ENCODE data around the gene USHBP1. TPM values are rescaled to one million over a fixed set of nuclear protein-coding genes. Genes with fewer than 3 reads are reported as not detected.
A peak's percentile ranks its signal among the peaks of the same experiment; 100 is the strongest.

Gene USHBP1
- total and polyA plus RNA-seq, 2 of the 13 experiments (the other 11 are each of a cell fraction or from before 2014, with no cell fraction given) = 0.15 to 1.5 TPM

DNA sequence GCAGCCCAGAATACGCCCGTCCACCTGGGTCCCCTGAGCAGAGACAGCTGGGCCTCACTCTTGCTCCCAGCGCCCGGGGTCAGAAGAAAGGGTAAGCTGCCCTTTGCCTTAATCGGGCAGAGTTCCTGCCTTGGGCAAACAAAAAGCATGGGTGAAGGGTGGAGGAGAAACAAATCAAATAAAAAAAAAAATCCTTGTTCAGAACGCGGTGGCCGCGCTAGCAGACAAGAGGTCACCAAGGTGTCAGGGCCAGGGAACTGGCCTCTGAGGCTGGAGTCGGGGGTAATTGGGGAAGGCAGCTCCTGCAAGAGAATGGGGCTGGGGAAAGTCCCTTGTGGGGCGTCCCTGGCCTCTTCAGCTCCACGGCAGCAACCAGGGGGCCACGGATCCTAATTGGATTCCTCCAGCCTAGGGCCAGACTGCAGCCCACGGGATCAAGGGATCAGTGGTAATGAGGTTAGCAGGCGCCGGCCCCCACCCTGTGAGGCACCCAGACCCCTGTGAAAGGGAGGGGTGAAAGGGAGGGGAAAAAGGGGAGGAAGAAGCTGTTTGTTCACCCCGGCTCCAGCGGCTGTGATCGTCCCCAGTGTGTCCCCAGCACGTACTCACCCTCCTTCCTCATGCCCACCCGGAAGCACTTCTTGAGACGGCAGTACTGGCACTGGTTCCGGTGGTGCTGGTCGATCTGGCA lies 24.3 kb downstream of the USHBP1 start (continued):
- no peak for TF ChIP-seq ZNF512 (CRISPR knock-in tag; IDR thresholded peaks at IDR 0.05)
- TF ChIP-seq HOXD1 (CRISPR knock-in tag; IDR thresholded peaks at IDR 0.05) = 0 out of 2 replicates have a peak, but pooled peaks have one; percentile 23
- TF ChIP-seq, protein P1, sequence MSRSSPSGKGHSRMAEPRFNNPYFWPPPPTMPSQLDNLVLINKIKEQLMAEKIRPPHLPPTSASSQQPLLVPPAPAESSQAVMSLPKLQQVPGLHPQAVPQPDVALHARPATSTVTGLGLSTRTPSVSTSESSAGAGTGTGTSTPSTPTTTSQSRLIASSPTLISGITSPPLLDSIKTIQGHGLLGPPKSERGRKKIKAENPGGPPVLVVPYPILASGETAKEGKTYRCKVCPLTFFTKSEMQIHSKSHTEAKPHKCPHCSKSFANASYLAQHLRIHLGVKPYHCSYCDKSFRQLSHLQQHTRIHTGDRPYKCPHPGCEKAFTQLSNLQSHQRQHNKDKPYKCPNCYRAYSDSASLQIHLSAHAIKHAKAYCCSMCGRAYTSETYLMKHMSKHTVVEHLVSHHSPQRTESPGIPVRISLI (CRISPR knock-in tag; IDR thresholded peaks at IDR 0.05; ENCODE audit: borderline replicate concordance) = peak; percentile 97
- TF ChIP-seq, protein P2, sequence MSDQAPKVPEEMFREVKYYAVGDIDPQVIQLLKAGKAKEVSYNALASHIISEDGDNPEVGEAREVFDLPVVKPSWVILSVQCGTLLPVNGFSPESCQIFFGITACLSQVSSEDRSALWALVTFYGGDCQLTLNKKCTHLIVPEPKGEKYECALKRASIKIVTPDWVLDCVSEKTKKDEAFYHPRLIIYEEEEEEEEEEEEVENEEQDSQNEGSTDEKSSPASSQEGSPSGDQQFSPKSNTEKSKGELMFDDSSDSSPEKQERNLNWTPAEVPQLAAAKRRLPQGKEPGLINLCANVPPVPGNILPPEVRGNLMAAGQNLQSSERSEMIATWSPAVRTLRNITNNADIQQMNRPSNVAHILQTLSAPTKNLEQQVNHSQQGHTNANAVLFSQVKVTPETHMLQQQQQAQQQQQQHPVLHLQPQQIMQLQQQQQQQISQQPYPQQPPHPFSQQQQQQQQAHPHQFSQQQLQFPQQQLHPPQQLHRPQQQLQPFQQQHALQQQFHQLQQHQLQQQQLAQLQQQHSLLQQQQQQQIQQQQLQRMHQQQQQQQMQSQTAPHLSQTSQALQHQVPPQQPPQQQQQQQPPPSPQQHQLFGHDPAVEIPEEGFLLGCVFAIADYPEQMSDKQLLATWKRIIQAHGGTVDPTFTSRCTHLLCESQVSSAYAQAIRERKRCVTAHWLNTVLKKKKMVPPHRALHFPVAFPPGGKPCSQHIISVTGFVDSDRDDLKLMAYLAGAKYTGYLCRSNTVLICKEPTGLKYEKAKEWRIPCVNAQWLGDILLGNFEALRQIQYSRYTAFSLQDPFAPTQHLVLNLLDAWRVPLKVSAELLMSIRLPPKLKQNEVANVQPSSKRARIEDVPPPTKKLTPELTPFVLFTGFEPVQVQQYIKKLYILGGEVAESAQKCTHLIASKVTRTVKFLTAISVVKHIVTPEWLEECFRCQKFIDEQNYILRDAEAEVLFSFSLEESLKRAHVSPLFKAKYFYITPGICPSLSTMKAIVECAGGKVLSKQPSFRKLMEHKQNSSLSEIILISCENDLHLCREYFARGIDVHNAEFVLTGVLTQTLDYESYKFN (CRISPR knock-in tag; conservative IDR thresholded peaks at IDR 0.05) = peak; percentile 90
- no peak for TF ChIP-seq ZNF570 (CRISPR knock-in tag; IDR thresholded peaks at IDR 0.05; ENCODE audit: borderline replicate concordance)
- TF ChIP-seq STAT6 (CRISPR knock-in tag; IDR thresholded peaks at IDR 0.05; ENCODE audit: borderline replicate concordance) = no peak
- TF ChIP-seq ZNF629 (CRISPR knock-in tag; conservative IDR thresholded peaks at IDR 0.05) = 0 out of 2 replicates have a peak, but pooled peaks have one; percentile 40
- no peak for TF ChIP-seq ZC3H13 (CRISPR knock-in tag; IDR thresholded peaks at IDR 0.05)
- TF ChIP-seq TAF1 (CRISPR knock-in tag; IDR thresholded peaks at IDR 0.05) = no peak
- peak; percentile 85 for TF ChIP-seq NR2F6 (IDR thresholded peaks at IDR 0.05)
- TF ChIP-seq NR2F6 (CRISPR knock-in tag; IDR thresholded peaks at IDR 0.05) = peak; percentile 81; the same call in 1 of the 2 replicates
- TF ChIP-seq BCLAF1 (IDR thresholded peaks at IDR 0.05) = no peak
- no peak for TF ChIP-seq REPIN1 (CRISPR knock-in tag; IDR thresholded peaks at IDR 0.05; ENCODE audit: borderline replicate concordance, low read depth)
- no peak for TF ChIP-seq EZH2 (conservative IDR thresholded peaks at IDR 0.05; ENCODE audit: low read depth, low read length)
- no peak for TF ChIP-seq EHMT2 (IDR thresholded peaks at IDR 0.05; ENCODE audit: borderline replicate concordance, low read depth, low read length)
- no peak for TF ChIP-seq POLR2AphosphoS2 (IDR thresholded peaks at IDR 0.05; ENCODE audit: low read depth, low read length)
- TF ChIP-seq, protein P3, sequence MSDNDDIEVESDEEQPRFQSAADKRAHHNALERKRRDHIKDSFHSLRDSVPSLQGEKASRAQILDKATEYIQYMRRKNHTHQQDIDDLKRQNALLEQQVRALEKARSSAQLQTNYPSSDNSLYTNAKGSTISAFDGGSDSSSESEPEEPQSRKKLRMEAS (IDR thresholded peaks at IDR 0.05) = no peak

Data from HepG2 (cell line).